HTR-8/SVneo (cell line): ENCODE measurements around the gene KCNIP3.

ENCODE experiments used
- DNase-seq: peaks from one replicate; pipeline ENCODE4 v3.0.0; 2011; ENCODE audit warnings: low spot score, mixed read lengths; ENCODE audit not compliant: insufficient read length
- FAIRE-seq: peaks from 2 replicates; lab custom pipeline; 2011; peaks lifted over from hg19 to GRCh38; lab: Jason Lieb, UNC

KCNIP3 gene

DNA sequence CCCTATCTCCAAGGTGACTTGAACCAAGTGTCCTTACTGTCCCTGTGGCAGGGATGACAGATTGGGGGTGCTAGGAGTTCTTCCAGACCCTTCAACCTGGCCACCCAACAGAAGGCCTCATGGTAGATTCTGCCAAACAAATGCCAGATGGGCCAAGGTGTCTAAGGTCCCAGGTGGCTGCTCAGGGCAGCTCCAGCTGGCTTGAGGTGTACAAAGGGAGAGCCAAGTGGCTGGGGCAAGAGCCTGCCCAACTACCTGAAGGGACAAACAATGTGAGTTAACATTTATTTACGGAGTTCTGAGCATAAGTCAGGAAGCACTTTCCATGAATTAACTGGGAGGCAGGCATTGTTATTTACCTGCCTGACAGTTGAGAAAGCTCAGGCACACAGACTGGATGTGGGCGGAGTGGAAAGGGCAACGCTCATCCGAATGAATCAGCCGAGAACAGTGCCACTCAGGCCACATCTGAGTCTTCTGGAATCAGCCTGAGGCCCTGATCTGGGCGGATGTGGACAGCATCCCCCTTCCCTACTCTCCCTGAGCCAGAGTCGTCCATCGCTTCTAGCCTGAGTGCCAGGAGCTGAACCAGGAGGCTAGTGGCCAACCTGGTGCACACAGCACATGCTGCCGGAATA, 4.4 kb upstream of the KCNIP3 start:
- FAIRE-seq = peak; percentile 93
- DNase-seq = peak; percentile 69

DNA sequence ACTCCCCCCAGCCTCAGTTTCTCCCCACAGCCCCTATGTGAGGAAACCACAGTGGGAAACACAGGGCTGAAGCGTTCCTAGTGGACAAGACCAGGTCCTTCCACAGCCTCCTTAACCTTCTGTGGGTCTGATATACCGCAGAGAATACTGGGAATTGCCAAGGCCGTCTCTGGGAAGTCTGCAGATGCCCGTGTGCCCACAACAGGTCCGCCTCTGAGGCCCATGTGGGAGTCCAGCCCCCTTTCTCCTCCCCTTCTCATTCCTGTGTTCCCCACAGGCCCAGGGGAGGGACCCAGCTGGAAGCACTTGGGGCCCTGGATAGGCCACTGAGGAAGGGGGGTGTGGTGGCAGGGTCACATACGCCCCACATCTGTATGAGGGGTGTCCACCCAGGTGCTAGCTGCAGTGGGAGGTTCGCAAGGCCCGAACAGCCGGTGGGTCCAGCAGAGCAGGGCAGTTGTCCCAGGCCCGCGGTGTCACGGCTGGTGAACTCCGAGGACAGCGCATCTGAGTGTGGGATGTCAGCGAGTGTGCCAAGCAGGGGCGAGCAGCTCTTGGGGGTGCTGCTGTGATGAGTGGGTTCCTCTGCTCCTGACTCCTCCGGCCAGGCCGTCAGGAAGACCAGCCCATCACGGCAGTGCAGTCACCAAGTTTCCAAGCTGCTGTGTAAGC, 2.4 kb upstream of the KCNIP3 start:
- no peak for FAIRE-seq
- DNase-seq = no peak

DNA sequence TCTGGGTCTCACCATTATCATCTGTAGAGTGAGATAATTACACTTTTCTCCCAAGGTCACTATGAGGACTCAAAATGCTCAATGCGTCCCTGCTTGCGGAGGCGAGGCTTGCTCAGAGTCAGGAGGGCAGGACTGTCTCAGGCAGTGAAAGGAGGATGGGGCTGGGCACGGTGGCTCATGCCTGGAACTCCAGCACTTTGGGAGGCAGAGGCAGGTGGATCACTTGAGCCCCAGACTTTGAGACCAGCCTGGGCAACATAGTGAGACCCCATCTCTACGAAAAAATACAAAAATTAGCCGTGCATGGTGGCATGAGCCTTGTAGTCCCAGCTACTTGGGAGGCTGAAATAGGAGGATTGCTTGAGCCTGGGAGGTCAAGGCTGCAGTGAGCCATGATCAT, 1.8 kb upstream of the KCNIP3 start:
- DNase-seq = no peak
- FAIRE-seq = no peak

DNA sequence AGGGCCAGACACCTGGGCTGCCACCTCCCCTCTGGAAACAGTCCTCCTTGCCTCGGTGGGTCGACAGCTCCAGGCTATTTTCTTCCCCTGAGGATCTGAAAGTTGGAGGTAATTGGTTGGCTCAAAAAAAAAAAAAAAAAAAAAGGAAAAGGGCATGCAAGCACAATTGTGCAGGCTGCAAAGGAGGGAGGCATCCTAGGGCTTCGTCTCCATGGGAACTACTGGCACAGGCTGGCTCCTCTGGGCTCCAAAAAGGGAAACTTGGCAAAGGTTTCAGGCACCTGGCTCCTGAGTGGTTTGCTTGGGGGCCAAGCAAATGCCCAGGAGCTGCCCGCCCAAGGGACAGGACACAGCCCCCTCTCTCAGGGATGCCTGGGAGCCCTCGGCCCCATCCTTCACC, 1.1 kb upstream of the KCNIP3 start:
- no peak for DNase-seq
- FAIRE-seq = no peak

DNA sequence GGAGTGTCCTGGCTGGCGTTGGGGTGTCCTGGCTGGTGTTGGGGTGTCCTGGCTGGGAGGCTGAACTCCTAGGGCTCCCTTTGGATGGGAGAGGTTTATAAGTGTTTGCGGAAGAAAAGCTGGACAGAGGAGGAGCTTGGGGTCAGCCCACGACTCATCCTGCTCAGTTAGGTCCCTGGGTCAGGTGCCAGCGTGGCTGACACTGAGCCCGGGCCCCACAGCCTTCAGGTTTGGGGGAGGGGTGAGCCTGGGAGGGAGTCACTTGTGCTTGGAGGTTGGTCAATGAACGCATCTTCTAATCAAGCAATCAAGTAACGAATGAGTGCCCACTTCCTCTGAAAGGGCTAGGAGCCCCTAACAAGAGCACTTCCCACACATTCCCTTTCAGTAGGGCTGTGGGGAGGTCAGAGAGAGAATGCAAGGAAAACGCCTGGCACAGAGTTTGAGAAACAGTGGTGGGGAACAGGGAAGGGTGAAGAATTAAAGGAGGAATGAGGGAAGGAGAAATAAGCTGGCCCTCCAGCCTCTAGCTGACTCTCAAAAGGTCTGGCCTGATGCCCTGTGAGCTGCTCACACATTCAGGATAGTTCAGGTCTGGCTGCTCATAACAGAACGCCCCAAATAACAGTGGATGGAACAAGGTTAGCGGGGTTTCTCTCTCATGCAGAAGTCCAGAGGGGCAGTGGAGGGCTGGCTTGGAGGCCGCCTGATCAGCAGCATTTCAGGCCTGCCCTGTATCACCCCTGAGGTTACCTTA, 670 bp downstream of the KCNIP3 start:
- DNase-seq (no peak), FAIRE-seq (no peak)

DNA sequence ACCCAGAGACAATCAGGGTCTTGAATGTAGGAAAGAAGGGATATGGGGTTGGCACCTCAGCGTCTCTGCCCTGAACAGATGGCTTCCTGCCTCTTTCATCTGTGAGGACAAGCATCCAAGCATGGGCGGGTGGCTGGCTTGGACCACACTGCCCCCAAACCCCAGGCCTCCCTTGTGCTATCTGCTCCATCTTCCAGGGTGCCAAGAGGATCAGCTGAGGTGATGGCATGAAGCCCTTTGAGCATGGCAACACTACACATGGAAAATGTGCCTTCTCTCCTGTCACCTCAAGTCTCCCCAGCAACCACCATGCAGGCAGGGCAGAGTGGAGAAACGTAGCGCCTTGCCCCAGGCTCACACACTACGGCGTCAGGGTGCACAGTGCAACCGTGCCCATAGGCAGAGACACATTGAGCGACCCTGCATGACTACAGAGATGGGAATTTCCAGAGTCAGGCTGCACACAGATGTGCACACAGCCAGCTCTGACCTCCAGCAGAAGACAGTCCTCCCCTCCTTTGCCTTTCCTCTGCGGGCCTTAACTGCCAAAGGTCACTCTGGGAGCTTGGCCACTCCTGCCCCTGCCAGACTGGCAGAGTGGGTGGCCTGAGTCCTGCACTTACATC, 1.5 kb downstream of the KCNIP3 start:
- FAIRE-seq = no peak
- no peak for DNase-seq

DNA sequence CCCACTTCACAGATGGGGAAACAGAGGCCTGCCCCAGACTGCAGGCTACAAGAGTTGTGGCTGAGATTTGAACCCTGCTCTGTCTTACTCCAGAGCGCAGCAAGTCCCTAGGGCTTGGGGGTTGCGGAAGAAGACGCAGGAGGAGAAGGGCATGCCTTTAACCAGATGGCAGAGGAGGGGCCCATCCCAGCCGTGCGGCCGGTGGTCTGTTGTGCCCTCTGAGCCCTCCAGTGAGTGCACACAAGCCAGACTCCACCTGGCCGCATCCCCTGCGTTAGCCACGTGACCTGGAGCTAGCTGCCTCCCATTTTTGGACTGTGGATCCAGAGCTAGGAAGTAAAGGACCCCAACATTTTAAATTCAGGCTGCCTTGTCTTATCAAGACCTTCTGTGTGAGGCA, 2.8 kb downstream of the KCNIP3 start:
- FAIRE-seq (no peak), DNase-seq (no peak)

DNA sequence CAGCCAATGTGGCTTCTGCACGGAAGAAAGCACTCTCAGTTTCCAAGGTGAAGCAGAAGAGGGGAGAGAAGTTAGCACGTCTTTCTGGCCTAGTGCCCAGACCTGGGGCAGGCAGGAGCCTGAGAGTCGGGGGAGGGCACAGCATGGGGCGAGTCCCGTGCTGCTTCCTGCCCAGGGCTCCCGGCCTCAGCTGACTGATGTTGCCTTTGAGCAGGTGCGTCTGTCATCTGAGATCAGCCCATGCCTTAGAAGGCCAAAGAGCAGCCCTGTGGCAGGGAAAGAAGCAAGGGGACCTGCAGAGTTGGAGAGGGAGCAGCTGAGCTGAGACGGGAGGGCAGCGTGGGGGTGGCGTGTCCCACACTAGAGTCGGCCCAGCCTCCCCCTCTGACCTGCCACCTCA, 3.3 kb downstream of the KCNIP3 start:
- FAIRE-seq (no peak), DNase-seq (no peak)

DNA sequence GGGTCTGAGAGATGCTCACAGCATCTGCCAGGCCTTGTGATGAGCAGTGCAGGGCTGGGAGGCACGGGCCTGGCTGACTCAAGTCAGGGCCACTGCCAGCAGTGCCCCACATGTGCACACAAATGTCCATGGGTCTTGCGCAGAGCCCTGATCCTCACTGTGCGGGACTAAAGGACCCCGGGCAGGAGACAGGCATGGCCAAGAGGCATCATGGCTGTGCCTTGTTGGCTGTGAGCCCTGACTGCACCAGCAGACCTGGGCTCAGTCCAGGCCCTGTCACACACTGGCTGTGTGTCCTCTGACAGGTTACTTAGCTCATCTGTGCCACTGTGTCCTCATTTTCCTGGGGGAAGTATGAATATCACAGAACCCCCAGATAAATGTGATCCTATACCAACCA, 4.0 kb downstream of the KCNIP3 start:
- peak; percentile 78 for FAIRE-seq
- DNase-seq = no peak

DNA sequence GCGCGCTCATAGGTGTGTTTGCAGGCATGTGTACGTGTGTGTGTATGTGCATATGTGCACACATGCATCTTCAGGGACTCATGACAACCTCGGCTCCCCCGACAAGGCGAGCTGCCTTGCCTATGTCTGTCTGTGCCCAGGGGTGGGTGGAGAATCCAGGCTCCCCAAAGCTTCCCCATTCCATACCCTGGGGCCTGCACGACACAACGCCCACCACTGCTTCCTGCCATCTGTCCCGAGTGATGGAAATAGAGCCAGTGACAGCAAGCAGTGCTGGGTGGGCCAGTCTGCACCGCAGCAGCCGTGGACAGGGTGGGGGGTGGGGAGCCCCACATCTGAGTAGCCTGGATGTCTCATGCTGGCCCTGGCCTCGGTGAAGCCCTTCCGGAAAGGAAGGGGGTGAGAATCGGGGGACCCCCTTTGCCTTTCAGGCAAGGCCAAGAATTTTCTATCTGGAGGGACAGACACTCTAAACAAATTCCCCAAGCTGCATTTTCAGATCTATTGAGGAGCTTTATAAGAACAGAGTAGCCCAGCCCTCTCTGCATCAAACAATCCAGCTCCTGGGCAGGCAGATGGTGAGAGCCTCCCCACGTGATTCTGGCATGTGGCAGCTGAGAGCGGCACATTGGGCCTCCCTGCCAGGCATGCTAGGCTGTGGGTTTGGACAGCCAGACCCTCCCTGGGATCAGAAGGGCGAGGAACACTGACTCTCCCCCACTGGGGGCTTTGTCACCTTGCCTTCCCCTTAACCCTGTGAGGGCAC, 4.9 kb downstream of the KCNIP3 start:
- no peak for DNase-seq
- peak; percentile 77 for FAIRE-seq

DNA sequence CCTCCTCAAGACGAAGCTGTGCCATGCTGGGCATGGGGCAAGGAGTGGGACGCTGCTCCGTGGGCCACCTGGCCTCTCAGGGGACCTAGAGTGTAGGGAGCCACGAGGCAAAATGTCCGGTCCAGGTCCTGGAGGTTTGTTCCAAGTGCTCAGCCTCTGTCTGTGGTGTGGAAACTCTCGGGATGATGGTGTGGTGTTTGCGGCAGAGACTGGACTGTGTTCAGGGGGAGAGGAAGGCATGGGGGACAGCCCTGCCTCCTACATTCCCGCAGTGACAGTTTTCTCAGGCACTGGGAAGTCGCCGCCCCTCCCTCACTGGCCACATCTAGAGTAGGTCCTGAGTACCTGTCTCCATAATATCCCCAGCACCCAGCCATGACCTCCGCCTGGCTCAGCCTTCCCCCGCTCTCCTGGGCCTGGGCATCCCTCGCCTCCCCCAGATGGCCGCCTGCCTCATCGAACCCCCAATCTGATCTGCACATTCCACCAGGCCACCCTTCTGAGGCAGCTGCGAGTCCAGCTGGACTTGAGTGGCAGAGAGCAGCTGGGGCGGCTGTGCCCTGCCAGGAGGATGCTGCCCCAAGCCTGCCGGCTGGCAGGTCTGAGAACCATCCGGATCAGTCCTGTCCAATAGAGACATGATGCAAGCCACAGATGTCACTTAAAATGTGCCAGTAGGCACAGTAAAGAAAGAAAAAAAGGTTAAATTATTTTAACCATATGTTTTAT, 6.2 kb downstream of the KCNIP3 start:
- DNase-seq = no peak
- FAIRE-seq = no peak

DNA sequence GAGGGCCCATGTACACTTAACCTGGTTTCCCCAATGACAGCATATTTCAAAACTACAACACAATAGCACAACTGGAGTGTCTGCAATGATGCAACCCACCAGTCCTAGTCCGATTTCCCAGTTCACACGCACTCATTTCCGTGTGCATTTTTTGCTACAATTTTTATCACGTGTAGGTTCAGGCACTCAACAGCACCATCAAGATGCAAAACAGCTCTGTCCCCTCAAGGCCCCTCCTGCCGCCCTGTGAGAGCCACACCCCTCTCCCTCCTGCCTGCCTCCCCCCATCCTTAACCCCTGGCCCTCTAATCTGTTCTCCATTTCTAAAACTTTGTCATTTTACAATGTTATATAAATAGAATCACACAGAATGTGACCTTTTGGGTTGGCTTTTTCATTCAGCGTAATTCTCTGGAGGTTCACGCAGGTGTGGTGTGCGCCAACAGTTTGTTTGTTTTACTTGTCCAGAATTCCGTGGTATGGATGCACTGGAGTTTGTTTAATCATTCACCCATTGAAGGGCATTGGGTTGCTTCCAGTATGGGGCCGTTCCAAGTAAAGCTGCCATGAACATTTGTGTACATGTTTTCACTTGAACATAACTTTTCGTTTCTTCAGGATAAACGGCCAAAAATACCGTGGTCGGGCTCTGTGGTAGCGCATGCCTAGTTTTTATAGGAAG, 8.4 kb downstream of the KCNIP3 start:
- DNase-seq (no peak), FAIRE-seq (peak; percentile 9)

DNA sequence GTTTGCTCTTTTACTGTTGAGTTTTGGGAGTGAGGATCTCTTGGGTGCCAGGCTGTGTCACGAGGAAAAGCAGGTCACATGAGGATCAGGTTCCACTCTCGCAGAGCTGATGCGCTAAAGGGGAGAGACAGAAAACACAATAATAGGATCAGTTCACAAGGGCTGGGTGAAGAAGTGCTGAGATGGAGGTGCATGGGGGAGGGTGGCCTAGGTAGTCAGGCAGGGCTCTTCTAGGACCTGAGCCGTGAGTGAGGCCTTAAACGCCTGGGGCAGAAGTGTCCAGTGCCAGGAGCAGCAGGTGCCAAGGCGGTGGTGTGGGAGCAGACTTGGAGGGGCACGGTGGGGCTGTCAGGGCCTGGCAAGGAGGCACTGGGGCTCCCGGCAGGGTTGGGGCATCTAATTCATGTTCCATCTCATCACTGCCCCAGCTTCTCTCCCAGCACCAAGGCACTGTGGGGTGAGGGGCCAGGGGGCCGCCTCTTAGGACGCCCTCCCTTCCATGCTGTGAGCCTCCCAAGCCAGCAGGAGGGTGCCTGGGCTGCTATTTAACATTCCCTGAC, 9.3 kb downstream of the KCNIP3 start:
- FAIRE-seq = no peak

DNA sequence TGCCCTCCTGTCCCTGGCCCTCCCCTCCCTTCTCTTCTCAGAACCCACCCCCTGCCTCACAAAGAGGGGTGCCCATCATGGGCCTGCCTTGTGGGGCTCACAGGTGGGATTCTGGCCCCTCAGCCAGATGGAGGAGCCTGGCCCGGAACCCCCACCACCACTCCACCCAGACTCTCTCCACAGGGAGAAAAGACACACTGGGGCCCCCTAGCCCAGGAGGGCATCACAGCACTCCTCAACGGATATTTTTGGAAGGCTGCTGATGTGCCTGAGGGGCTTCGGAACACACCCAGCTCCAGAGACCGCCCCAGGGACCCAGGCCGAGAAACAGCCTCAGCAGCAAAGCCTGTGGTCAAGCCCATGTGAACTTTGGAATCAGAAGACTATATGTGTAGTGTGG, 9.9 kb downstream of the KCNIP3 start:
- no peak for FAIRE-seq
- no peak for DNase-seq

More for the DNA sequence above, 9.3 kb downstream of the KCNIP3 start:
- DNase-seq = no peak

DNA sequence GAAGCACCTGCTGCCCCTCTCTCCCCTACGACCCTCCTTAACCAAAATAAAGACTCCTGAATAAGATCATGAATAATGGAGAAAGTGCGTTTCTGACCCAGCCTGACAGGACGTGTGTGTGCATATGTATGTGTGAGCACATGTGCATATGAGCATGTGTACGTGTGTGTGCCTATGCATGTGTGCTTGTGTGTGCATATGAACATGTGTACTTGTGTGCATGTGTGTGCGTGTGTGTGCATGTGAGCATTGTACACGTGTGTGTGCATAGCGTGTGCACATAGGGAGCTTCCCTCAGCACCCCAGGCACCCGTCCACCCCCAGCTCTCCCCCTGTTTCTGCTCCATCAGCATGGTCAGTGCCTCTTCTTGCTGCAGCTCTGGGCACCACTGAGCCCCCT, 10.7 kb downstream of the KCNIP3 start:
- peak; percentile 93 for FAIRE-seq
- DNase-seq = no peak

DNA sequence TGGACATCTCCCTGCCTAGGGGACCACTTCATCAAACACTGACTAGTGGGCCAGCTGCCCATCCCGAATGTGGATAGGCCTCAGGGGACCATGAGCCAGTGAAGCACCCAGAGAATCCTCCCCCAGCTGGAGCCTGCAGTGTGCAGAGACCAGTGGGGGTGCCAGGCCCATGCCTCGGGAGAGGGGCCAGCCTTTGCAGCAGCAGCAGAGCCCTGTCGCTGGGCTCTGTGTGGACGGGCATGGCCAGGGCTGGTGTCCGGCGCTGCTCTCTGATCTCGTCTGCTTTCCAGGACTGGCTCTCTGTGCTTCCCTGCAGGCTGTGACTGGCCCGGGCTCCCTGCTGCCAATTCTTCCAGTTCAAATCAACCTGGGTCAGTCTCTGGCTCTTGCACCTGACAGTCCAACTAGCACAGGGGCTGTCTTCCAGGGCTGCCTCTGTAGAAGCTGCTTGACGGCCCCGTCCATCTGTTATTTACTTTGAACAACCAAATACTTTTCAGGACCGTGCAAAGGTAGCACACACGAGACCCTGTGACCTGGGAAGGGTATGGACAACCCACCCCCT, 11.4 kb downstream of the KCNIP3 start:
- FAIRE-seq (no peak), DNase-seq (no peak)

DNA sequence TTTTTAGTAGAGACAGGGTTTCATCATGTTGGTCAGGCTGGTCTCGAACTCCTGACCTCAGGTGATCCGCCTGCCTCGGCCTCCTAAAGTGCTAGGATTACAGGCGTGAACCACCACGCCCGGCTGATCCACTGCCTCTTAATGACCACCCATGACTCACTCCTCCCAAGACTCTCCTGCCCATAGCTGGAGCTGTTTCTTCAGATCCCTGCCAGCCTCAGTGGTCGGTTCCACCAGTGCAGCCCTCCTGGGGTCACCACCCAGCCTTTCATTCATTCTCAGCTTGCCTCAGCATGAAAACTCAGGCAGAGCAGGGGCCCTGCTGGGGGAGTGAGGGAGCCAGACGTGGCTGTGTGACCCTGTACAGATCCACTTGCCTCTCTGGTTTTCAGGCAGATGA, 12.5 kb downstream of the KCNIP3 start:
- no peak for DNase-seq
- FAIRE-seq = no peak

DNA sequence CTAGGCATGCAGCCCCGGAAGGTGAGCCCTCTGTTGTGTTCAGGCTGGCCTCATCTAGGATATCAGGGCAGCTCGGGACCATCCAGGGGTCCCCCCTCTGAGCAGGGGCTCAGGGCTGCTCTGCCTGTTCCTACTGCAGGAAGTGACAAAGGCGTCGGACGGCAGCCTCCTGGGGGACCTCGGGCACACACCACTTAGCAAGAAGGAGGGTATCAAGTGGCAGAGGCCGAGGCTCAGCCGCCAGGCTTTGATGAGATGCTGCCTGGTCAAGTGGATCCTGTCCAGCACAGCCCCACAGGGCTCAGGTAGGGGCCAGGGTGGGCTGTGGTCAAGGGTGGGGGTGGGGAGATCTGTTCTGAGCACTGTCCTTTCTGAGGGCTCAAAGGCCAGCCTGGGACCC, 13.1 kb downstream of the KCNIP3 start:
- FAIRE-seq (no peak), DNase-seq (no peak)
